ENCODE data around the gene FOXN3.
"Not testable (repeated sequence)": the region's sequence is repeated elsewhere in the genome, so short reads cannot be mapped to it uniquely, and the experiment has no call there.

Gene FOXN3

DNA sequence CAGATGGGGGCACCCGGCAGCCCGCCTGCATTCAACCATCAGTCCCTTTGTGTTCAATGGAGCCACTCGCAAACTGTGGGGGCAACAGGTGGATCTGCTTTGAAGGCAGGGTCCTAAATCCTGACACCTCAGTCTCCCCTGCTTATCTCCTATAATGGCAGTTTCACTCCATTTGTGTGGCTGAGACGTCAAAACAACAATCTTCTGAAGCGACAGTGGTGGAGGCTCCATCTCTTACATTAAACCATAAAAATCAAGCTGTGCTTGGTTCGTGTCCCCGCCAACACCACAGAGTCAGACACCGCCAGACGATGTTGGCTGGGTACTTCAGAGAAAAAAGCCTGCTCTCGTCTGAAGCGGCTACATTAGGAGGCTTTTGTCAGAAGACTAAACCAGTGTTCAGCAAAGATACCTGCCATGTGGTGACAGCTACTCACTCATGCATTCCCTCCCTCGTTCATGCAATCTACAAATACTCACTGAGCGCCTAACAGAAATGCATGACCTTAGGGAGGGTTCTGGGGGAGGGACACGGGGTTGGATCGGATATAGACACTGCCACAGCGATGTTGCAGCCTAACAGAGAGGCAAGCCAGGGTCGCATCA lies 253.9 kb downstream of the FOXN3 start:
- DNase-seq (ENCODE audit: low read depth, low spot score): no peak
- no peak overlapping the region for H3K27ac ChIP-seq

DNA sequence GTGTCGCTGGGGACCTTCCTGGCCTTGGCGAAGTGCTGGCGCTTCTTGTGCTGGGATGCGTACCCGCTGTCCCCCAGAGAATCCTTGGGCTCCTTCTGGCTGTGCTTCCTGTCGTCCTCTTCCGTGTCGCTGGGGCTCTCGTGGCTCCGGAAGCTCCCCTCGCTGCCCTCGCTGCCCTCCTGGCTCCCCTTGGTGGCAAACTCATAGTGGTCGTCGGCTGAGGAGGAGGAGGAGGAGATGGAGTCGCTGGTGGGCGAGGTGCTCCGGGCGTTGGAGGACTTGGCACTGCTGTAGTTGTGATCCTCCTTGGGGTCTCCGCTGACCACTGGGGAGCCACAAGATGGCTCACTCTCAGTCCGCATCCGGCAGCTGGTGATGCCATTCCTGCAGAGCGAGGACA lies 254.4 kb downstream of the FOXN3 start:
- no peak for DNase-seq (ENCODE audit: low read depth, low spot score)
- no peak overlapping the region for H3K27ac ChIP-seq

DNA sequence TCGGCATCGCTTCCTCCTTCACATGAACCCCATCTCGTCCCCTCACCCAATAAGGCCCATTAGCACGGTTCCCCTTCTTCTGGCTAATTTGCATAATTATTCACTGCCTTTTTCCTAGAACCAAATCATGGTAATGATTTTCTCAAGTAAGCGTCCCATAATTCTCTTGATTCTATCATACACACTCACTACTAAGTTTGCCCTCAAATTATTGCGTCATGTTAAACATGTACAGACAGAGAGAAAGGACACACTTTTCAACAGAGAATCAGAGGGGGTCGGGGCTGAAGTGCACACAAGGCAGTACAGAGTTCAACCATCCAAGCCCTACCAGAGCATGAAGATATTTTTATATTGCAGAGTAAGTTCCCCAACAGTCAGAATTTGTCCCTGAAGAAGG lies 256.6 kb downstream of the FOXN3 start:
- DNase-seq (ENCODE audit: low read depth, low spot score): no peak
- no peak overlapping the region for H3K27ac ChIP-seq

DNA sequence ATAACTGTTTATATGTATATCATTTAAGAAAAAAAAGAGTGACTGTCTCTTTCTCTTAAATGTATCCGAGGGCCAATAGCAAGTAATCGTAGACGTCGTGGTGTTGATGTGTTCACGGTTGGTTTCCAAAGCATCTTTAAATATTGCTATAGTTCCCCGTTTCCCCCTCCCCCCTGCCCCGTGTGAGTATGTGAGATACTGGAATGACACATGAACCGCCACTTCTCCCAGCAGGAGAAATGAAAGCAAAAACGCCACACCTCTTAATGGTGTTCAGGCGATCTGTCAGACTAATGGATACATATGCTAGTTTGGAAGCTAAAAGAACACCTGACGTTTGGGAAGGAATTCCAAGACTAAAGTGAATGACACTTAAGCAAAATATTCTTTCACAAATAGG lies 258.3 kb downstream of the FOXN3 start:
- H3K27ac ChIP-seq: no peak overlapping the region
- DNase-seq (ENCODE audit: low read depth, low spot score): no peak

DNA sequence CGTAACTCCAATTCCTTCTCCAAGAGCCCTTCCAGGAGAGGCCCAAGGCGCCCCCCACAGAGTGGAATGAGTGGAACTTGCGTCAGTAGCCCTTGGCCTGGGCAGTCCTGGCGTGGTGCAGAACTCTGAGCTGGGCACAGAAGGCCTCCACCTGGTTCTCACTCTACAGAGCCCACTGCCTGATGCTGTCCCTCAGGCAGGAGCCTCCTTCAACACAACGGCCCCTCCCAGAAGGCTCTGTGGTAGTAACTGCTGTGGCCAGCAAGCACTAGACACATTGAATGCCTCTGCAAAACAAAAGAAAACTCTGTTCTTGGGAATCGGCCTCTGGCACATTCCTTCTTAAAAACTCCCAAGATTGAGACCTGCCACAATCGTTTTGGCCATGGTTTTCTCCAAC lies 258.9 kb downstream of the FOXN3 start:
- not testable (repeated sequence) for H3K27ac ChIP-seq; DNase-seq (ENCODE audit: low read depth, low spot score)

DNA sequence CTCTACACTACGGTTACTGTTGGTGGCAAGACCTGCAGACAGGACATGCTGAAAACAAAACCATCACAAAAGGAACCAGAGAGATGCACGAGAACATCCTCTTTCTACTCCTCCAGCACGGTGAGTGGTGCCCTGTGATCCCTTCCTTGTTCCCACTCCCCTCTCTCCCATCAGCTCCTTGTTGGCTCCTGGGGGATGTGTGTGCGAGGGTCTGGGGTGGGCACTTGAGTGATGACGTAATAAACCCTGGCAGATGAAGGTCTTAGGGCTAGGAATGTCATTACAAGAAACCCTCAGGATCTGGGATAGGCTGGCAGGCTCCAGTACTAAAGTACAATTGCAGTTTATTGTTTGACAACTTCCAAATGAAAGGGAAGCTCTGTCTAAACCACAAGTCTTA lies 261.5 kb downstream of the FOXN3 start:
- no peak overlapping the region for H3K27ac ChIP-seq
- no peak for DNase-seq (ENCODE audit: low read depth, low spot score)

DNA sequence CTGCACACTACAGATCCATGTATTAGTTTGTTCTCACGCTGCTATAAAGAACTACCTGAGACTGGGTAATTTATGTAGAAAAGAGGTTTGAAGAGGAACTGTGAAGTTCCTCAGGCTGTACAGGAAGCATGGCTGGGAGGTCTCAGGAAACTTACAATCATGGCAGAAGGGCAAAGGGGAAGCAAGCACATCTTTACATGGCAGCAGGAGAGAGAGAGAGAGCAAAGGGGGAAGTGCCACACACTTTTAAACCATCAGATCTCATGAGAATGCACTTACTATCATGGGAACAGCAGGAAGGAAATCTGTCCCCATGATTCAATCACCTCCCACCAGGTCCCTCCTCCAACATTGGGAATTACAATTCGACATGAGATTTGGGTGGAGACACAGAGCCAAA lies 265.3 kb downstream of the FOXN3 start:
- H3K27ac ChIP-seq; DNase-seq (ENCODE audit: low read depth, low spot score): not testable (repeated sequence)

DNA sequence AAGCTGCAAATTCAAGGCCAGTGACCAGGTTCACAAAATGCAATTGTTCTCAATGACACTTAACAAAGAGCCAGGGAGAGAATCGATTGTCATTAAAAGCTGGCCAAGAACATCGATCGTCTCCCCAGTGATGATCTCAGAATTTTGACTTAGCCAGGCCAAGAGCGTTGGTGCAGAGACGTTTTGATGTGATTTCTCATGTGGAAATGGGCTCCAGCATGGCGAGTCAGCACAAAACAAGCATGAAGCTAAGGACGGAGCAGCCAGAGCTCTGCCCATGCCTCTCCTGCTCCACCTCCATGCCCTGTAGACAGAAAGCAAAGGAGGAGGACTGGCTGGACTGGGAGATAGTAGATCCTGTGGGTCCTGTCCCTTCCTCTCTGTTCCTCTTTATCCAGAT lies 270.8 kb downstream of the FOXN3 start:
- no peak for DNase-seq (ENCODE audit: low read depth, low spot score)

DNA sequence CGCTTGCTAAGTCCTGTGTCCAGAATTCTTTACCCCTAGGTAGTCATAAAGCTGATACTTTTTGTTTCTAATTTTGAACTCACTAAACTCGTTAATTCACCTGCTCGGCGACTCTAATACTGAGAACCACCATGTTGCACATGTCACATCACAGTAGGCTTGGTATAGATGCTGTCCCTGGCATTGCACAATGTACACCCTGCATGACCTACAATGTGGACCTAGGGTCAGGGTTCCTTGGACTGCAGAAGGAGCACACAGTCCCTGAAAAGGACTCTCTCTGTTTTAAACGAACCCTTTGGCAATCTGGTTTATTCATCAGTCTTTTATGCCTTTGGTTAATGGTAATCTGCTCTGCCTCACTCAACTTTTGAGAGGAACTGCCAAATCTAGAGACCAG lies 272.4 kb downstream of the FOXN3 start:
- no peak overlapping the region for H3K27ac ChIP-seq
- DNase-seq (ENCODE audit: low read depth, low spot score): no peak

More for the DNA sequence above, 270.8 kb downstream of the FOXN3 start:
- H3K27ac ChIP-seq: no peak overlapping the region

DNA sequence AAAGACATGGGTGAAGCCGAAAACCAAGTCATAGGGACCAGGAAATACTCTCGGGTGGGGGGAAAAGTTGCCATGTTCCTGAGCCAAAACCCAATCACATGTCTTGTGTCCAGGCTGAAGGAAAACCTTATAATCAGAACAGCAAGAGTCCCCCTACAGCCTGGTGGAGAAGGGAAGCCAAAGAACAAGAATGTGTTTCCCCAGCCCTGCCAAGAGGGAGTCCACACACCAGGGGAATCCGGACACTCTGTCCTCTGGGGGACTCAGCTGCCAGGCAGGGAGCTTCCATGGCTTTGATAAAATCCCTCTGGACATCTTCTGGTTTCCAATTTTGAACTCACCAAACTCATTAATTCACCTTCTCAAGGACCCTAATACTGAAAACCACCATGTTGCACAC lies 273.0 kb downstream of the FOXN3 start:
- DNase-seq (ENCODE audit: low read depth, low spot score): no peak
- no peak overlapping the region for H3K27ac ChIP-seq

DNA sequence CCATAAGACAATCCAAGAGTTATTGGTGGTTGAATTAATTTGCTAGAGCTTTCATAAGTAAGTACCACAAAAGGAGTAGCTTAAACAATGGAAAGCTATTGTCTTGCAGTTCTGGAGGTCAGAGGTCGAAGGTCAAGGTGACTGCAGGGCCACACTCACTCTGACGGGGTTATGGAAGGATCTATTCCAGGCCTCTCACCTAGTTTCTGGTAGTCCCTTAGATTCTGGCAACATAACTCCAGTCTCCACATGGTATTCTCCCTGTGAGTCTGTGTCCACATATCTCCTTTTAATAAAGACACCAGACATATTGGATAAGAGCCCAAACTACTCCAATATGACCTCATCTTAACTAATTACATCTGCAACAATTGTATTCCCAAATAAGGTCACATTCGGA lies 273.4 kb downstream of the FOXN3 start:
- DNase-seq (ENCODE audit: low read depth, low spot score): no peak
- no peak overlapping the region for H3K27ac ChIP-seq

DNA sequence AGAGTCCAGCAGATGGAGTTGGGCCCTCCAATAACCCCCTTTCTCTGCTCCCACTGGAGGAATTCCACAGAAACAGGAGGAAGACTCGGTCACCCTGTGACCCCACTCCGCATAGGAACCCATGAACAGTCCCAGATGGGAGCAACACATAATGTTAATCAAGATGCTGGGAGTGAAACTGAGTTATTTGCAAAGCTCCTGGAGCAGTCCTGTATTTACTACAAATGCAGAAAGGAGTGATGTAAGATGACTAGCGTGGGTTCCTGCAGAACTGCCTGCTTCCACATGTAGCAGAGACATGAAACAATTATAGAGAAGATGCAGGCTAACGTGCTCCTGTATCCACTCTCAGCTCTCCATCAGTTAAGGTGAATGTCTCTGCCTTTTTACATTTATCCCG lies 274.7 kb downstream of the FOXN3 start:
- H3K27ac ChIP-seq: no peak overlapping the region

DNA sequence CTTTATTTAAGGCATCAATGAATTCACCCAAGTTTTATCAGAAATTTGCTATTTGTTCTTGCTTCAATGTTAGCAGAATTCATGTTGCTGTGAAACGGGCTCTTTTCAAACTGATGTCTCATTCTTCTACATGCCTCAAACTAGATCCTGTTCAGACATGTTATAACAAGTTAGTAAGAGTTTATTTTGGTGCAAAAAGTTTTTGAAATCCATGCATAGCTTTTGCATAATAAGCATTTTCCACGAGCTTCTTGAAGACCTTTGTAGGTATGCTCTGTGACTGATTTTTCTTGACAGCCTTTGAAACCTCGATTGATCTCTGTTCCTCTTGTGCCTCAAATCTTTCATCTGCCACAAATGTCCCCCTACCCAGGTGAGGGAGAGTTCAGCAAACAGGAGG lies 275.2 kb downstream of the FOXN3 start:
- no peak for DNase-seq (ENCODE audit: low read depth, low spot score)
- H3K27ac ChIP-seq: no peak overlapping the region

More for the DNA sequence above, 274.7 kb downstream of the FOXN3 start:
- DNase-seq (ENCODE audit: low read depth, low spot score): no peak

DNA sequence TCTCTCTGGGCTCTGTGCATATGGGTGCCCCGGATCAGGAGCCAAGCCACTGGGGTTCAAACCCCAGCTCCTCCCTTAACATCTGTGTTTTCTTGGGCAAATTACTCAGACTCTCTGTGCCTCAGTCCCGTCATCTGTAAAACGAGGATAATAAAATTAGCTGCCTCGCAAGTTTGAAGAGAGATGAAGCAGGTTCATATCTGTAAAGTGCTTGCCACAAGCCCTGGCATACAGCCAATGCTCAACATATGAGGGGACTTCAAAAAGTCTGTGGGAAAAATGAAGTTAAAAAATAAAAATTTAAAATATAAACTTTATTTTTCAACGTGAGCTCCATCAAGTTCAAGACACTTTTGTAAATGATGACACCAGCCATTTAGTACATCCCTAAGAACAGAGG lies 276.7 kb downstream of the FOXN3 start:
- no peak overlapping the region for H3K27ac ChIP-seq
- DNase-seq (ENCODE audit: low read depth, low spot score): no peak

DNA sequence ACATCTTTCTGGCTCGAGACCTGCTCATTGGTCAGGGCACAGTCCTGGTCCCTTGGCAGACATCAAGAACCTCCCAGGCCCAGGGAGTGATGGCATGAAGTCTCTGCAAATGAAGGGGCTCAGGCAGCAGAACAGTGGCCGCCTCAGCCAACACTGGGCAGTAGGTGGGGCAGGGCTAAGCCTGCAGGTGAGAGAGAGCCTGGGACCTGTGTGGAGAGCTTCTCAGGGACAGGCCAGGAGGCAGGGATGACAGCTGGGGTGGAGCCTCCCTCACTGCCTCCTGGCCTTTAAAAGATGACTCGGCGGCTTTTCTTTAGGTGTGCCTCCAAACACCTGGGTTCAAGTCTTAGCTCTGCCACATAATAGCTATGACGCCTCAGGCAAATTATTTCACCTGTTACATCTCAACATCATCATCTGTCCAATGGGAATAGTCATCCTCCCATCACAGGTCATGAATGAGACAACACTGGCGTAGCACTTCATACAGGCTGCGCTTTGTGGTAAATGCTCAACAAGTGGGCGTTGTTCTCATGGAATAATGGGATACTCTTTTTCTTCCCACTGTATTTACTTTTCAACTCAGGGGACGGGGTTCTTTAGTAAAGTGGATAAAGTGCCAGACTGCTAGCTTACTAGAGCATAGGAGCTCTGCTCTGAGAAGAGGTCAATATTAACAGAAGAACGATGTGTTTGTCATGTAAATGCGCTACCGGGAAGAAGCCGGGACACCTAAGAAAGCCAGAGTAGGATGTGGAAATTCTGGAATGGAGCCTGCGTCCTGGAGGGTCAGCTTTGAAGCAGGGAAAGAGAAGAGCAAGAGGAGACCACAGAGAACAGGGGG lies 277.4 kb downstream of the FOXN3 start:
- no peak for DNase-seq (ENCODE audit: low read depth, low spot score)
- no peak overlapping the region for H3K27ac ChIP-seq

DNA sequence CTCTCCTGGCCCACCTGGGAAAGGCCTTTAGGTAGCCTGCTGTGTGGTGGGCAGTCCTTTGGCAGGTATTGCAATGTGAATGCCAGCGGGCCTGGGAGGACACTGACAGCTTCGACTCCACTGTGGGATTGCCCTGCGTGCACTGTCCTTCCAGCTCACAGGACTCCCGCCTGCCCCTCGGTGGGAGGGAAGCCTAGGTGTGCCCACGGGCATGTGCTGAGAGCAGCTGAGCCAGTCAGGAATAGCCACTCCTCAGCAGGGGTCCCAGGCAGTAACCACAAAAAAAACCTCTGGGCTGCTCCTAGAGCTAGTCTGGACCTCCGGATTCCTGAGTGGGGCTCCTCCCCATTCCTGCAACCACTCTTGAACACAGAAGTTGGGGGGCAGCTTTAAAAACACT lies 278.2 kb downstream of the FOXN3 start:
- no peak for DNase-seq (ENCODE audit: low read depth, low spot score)
- H3K27ac ChIP-seq: no peak overlapping the region

DNA sequence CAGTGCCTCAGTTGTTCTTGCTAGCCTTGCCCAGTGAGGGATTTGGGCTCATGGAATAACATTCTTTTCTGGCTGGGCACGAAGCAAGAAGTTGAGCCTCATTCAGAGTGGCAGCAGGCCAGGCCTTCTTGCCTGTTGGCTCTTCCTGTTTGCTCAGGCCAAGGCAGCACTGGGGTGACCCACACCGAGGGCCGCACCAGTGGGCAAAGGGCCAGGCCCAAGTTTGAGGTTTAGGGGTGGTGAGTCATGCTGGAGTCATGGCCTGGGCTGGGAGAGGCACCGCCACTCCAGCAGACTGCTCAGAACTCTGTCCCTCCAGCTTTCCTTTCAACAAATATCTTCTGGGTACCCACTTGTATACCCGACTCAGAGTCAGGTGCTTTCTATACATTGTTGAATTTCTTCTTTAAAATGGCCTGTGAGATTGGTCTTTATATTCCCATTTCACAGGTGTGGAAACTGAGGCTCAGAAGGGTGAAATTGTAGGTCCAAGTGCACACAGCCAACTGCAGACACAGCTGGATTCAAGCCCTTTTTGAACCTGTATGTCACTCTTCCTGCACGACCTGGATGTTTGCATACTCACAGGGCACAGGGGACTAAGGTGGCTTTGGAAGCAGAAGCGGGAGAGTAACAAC lies 279.4 kb downstream of the FOXN3 start:
- DNase-seq (ENCODE audit: low read depth, low spot score): peak; percentile 48

DNA sequence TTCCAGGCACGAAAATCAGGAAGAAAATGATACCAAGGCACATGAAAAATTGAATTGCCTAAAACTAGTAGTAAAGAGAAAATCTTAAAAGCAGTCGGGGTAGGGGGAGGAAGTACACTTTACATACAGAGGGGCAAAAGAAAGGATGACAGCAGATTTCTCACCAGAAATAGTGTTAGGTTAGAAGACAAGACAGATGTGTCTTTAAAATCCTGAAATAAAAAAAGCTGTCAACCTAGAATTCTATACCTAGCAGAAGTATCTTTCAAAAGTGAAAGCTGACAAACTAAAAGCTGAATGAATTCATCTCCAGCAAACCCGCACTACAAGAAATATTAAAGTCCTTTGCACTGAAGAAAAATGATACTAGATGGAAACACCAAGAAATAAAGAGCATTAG lies 280.4 kb downstream of the FOXN3 start:
- DNase-seq (ENCODE audit: low read depth, low spot score): no peak
- no peak overlapping the region for H3K27ac ChIP-seq

More for the DNA sequence above, 279.4 kb downstream of the FOXN3 start:
- no peak overlapping the region for H3K27ac ChIP-seq

DNA sequence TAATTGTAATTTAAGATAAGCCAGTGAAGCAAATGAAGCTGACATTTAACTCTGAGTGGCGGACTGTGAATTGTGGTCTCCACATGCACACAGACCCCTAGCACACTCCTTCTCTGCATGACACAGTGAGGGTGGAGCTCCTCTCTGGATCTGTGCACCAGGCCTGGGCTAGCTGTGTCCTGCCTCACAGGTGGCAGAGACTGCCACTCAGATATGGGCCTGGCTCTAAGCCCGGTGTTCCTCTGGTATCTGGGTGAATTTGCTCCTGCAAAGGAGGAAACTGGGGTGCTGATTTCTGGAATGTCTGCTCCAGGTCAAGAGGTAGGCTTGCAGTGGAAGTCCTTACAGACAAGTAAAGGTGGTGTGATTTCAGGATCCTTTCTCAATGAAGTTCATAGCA lies 282.4 kb downstream of the FOXN3 start:
- DNase-seq (ENCODE audit: low read depth, low spot score): no peak
- H3K27ac ChIP-seq: no peak overlapping the region

DNA sequence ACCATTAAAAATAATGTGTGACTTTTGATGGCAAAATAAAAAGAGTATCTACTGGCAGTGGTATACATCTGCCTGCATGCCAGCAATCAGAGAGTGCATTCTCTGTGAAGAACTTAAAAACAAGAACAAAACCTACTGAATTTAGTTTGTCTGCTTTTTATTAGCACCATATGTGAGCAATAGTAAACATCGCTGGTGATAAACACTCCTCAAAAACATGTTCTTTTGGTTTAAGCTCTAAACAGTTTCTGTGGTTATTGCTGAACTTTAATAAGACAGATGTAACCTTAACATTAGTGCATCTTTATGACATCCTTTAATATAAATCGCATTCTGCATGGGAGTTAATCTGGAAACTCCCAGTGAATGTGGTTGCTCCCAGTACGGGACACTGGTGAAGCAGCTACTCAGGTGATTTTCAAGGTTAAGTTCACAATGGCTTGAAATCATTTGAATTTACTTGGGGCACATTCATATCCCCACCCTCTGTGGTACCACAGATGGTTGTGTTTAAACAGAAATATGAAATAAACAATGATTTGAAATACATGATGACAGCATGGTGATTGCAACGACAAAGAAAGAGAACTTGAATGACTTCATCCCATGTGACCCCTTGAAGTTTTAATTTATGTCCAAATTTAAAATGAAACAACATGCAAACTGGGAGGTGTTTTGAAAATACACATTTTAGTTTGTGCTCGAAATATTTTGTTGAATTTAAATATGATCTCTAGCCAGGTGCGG lies 285.9 kb downstream of the FOXN3 start:
- no peak for DNase-seq (ENCODE audit: low read depth, low spot score)
- H3K27ac ChIP-seq: no peak overlapping the region

DNA sequence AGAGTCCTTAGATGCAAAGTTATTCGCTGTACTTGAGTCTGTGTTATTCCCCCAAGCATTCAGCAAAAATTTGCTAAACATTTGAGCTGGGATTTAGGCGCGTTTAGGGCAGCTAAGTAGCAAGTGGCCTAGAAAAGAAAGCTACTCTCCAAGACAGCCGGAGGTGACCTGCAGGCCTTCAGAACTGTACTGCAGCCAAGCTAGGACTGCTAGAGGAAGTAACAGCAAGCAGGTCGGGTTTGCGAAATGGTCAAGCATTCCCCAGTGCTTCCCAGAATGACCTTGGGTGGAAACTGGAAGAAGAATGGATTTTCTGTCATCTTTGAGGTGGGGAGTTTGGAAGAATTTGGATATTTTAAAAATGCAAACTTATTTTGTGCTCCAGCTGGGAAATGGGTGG lies 287.5 kb downstream of the FOXN3 start:
- H3K27ac ChIP-seq: no peak overlapping the region
- DNase-seq (ENCODE audit: low read depth, low spot score): no peak

All from epithelial cell of prostate (primary cell).